Stimulated activated CD8-positive, alpha-beta memory T cell treated with anti-CD3 and anti-CD28 coated beads, Interleukin-12 subunit alpha, Interleukin-12 subunit beta, amount 100 ng/mL, for 1 hour (primary cell): ENCODE measurements around the gene EPGN.
"Not testable (repeated sequence)": the region's sequence is repeated elsewhere in the genome, so short reads cannot be mapped to it uniquely, and the experiment has no call there.

Source experiments
- DNase-seq: peaks from one replicate; pipeline ENCODE4 v3.0.0-alpha.2; 2020; ENCODE audit warnings: low read depth

Gene EPGN

GRCh38 chr4:74339501-74339900, 31.2 kb downstream of the EPGN start:
- DNase-seq = no peak

- DNase-seq = not testable (repeated sequence)
Observed at GRCh38 chr4:74340421-74340820, 32.2 kb downstream of the EPGN start.

- no peak for DNase-seq
Observed at GRCh38 chr4:74344031-74344430, 35.8 kb downstream of the EPGN start.

GRCh38 chr4:74353858-74354257, 45.6 kb downstream of the EPGN start:
- no peak for DNase-seq

GRCh38 chr4:74357965-74358364, 49.7 kb downstream of the EPGN start:
- DNase-seq = no peak

GRCh38 chr4:74361671-74362070, 53.4 kb downstream of the EPGN start:
- no peak for DNase-seq

GRCh38 chr4:74362347-74362746, 54.1 kb downstream of the EPGN start:
- no peak for DNase-seq

- no peak for DNase-seq
Observed at GRCh38 chr4:74364256-74364651, 56.0 kb downstream of the EPGN start.

- no peak for DNase-seq
Observed at GRCh38 chr4:74364652-74365491, 56.6 kb downstream of the EPGN start, which contains the start of gene EREG. TSS of gene EREG (plus strand) at chr4:74365145. CDS start at chr4:74365309, 164 bp downstream.

- DNase-seq = no peak
Observed at GRCh38 chr4:74365761-74366160, 57.5 kb downstream of the EPGN start.
